GM12891 (cell line): ENCODE results near the gene VTI1A.

Experiments used
- POLR2A ChIP-seq: IDR thresholded peaks from 2 replicates; pipeline ENCODE4 v1.6.1; 2011; ENCODE audit warnings: low read depth, low read length, control low read depth
- POU2F2 ChIP-seq: IDR thresholded peaks from 2 replicates; pipeline ENCODE4 v1.6.1; 2011; ENCODE audit warnings: low read depth, mild to moderate bottlenecking, control low read depth, low read length, moderate library complexity

GRCh38 chr10:112792487-112793201, 345.6 kb downstream of the VTI1A start:
- TF ChIP-seq POLR2A (no peak), POU2F2 (no peak)
